DMS79 (cell line): ENCODE data around the gene NCAPD2.

Experiments
- DNase-seq: peaks from one replicate; lab custom pipeline; 2025; lab: John Stamatoyannopoulos, UW

NCAPD2 gene

DNA sequence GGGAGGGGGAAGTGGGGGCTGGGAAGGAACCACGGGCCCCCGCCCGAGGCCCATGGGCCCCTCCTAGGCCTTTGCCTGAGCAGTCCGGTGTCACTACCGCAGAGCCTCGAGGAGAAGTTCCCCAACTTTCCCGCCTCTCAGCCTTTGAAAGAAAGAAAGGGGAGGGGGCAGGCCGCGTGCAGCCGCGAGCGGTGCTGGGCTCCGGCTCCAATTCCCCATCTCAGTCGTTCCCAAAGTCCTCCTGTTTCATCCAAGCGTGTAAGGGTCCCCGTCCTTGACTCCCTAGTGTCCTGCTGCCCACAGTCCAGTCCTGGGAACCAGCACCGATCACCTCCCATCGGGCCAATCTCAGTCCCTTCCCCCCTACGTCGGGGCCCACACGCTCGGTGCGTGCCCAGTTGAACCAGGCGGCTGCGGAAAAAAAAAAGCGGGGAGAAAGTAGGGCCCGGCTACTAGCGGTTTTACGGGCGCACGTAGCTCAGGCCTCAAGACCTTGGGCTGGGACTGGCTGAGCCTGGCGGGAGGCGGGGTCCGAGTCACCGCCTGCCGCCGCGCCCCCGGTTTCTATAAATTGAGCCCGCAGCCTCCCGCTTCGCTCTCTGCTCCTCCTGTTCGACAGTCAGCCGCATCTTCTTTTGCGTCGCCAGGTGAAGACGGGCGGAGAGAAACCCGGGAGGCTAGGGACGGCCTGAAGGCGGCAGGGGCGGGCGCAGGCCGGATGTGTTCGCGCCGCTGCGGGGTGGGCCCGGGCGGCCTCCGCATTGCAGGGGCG lies 40.2 kb downstream of the NCAPD2 start, which contains the start of gene GAPDH:
Gene GAPDH, plus strand, starts transcription at position 595 of the 772 bp plus-strand sequence. CDS start 316 bp downstream, outside the sequence.
- peak; percentile 97 for DNase-seq

DNA sequence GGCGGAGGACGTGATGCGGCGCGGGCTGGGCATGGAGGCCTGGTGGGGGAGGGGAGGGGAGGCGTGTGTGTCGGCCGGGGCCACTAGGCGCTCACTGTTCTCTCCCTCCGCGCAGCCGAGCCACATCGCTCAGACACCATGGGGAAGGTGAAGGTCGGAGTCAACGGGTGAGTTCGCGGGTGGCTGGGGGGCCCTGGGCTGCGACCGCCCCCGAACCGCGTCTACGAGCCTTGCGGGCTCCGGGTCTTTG lies 40.7 kb downstream of the NCAPD2 start:
- DNase-seq: no peak

DNA sequence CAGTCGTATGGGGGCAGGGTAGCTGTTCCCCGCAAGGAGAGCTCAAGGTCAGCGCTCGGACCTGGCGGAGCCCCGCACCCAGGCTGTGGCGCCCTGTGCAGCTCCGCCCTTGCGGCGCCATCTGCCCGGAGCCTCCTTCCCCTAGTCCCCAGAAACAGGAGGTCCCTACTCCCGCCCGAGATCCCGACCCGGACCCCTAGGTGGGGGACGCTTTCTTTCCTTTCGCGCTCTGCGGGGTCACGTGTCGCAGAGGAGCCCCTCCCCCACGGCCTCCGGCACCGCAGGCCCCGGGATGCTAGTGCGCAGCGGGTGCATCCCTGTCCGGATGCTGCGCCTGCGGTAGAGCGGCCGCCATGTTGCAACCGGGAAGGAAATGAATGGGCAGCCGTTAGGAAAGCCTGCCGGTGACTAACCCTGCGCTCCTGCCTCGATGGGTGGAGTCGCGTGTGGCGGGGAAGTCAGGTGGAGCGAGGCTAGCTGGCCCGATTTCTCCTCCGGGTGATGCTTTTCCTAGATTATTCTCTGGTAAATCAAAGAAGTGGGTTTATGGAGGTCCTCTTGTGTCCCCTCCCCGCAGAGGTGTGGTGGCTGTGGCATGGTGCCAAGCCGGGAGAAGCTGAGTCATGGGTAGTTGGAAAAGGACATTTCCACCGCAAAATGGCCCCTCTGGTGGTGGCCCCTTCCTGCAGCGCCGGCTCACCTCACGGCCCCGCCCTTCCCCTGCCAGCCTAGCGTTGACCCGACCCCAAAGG lies 41.2 kb downstream of the NCAPD2 start:
- peak; percentile 24 for DNase-seq

DNA sequence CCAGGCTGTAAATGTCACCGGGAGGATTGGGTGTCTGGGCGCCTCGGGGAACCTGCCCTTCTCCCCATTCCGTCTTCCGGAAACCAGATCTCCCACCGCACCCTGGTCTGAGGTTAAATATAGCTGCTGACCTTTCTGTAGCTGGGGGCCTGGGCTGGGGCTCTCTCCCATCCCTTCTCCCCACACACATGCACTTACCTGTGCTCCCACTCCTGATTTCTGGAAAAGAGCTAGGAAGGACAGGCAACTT lies 41.7 kb downstream of the NCAPD2 start:
- DNase-seq: no peak

DNA sequence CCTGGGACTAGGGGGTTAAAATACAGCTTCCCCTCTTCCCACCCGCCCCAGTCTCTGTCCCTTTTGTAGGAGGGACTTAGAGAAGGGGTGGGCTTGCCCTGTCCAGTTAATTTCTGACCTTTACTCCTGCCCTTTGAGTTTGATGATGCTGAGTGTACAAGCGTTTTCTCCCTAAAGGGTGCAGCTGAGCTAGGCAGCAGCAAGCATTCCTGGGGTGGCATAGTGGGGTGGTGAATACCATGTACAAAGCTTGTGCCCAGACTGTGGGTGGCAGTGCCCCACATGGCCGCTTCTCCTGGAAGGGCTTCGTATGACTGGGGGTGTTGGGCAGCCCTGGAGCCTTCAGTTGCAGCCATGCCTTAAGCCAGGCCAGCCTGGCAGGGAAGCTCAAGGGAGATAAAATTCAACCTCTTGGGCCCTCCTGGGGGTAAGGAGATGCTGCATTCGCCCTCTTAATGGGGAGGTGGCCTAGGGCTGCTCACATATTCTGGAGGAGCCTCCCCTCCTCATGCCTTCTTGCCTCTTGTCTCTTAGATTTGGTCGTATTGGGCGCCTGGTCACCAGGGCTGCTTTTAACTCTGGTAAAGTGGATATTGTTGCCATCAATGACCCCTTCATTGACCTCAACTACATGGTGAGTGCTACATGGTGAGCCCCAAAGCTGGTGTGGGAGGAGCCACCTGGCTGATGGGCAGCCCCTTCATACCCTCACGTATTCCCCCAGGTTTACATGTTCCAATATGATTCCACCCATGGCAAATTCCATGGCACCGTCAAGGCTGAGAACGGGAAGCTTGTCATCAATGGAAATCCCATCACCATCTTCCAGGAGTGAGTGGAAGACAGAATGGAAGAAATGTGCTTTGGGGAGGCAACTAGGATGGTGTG lies 42.3 kb downstream of the NCAPD2 start:
- no peak for DNase-seq

DNA sequence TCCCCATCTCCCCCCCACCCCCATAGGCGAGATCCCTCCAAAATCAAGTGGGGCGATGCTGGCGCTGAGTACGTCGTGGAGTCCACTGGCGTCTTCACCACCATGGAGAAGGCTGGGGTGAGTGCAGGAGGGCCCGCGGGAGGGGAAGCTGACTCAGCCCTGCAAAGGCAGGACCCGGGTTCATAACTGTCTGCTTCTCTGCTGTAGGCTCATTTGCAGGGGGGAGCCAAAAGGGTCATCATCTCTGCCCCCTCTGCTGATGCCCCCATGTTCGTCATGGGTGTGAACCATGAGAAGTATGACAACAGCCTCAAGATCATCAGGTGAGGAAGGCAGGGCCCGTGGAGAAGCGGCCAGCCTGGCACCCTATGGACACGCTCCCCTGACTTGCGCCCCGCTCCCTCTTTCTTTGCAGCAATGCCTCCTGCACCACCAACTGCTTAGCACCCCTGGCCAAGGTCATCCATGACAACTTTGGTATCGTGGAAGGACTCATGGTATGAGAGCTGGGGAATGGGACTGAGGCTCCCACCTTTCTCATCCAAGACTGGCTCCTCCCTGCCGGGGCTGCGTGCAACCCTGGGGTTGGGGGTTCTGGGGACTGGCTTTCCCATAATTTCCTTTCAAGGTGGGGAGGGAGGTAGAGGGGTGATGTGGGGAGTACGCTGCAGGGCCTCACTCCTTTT lies 43.1 kb downstream of the NCAPD2 start:
- no peak for DNase-seq

DNA sequence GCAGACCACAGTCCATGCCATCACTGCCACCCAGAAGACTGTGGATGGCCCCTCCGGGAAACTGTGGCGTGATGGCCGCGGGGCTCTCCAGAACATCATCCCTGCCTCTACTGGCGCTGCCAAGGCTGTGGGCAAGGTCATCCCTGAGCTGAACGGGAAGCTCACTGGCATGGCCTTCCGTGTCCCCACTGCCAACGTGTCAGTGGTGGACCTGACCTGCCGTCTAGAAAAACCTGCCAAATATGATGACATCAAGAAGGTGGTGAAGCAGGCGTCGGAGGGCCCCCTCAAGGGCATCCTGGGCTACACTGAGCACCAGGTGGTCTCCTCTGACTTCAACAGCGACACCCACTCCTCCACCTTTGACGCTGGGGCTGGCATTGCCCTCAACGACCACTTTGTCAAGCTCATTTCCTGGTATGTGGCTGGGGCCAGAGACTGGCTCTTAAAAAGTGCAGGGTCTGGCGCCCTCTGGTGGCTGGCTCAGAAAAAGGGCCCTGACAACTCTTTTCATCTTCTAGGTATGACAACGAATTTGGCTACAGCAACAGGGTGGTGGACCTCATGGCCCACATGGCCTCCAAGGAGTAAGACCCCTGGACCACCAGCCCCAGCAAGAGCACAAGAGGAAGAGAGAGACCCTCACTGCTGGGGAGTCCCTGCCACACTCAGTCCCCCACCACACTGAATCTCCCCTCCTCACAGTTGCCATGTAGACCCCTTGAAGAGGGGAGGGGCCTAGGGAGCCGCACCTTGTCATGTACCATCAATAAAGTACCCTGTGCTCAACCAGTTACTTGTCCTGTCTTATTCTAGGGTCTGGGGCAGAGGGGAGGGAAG lies 43.9 kb downstream of the NCAPD2 start:
- DNase-seq: peak; percentile 48

DNA sequence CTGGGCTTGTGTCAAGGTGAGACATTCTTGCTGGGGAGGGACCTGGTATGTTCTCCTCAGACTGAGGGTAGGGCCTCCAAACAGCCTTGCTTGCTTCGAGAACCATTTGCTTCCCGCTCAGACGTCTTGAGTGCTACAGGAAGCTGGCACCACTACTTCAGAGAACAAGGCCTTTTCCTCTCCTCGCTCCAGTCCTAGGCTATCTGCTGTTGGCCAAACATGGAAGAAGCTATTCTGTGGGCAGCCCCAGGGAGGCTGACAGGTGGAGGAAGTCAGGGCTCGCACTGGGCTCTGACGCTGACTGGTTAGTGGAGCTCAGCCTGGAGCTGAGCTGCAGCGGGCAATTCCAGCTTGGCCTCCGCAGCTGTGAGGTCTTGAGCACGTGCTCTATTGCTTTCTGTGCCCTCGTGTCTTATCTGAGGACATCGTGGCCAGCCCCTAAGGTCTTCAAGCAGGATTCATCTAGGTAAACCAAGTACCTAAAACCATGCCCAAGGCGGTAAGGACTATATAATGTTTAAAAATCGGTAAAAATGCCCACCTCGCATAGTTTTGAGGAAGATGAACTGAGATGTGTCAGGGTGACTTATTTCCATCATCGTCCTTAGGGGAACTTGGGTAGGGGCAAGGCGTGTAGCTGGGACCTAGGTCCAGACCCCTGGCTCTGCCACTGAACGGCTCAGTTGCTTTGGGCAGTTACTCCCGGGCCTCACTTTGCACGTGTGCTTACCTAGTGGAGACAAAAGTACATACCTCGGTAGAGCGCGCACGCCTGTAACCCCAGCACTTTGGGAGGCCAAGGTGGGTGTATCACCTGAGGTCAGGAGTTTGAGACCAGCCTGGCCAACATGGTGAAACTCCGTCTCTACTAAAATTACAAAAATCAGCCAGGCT lies 44.8 kb downstream of the NCAPD2 start:
- no peak for DNase-seq

DNA sequence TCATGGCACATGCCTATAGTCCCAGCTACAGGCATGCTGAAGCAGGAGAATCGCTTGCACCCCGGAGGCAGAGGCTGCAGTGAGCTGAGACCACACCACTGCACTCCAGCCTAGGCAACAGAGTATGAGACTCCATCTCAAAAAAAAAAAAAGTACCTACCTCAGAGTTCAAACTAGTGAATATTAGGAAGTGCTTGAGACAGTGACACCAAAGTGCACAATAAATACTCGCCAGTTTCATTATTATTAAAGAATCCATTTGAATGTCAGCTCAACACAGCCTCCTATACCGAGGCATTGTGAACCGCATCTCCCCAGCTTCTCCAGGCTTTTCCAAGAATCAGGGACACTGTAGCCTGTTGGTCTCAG lies 45.4 kb downstream of the NCAPD2 start:
- no peak for DNase-seq

DNA sequence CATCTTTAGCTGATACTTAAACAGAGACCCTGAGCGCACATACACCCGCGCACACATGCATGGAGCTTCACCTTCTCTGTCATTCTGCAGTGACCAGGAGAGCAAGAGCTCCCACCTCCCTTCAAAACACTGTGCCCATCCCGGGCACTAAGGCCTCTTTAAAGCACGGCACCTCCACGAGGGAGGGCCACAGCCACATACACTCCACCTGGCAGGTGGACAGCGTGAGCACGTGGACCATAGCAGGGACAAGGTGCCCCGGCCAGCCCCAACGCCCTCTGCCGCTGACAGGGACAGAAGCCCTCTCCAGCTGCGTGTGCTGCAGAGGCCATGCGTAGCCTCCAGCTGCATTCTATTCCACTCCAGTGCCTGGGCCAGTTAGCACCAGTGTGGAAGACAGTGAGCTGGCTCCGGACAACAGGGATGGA lies 45.8 kb downstream of the NCAPD2 start:
- no peak for DNase-seq

DNA sequence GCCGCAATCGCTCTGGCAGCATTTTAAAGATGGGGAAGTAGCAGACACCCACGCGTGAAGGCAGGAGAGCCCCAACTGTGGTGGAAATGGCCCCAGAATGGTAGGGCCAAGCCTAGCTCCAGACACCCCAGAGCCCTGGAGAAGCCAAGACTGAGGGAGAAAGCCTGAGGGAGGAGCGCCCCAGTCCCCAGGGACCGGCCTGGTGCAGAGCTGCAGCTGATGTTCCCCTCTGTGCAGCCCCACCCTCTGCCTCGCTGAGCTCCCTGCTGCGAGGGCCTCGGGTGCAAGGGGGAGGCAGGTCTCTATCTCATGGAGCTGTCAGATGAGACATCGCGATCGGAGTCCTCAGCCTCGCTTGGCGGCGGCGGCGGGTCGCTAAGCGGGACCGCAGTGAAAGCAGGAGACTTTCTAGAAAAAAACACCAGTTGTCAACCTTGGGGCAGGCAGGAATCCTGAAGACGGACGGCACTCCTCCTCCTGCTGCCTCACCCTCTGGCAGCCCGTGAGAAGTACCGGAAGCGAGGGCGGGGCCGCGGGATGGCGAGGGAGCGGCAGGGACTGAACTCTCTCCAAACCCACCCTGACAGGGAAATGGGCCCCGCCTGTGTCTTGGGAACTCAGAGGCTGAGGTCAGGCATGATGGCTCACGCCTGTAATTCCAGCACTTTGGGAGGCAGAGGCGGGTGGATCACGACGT lies 46.4 kb downstream of the NCAPD2 start:
- peak; percentile 75 for DNase-seq

DNA sequence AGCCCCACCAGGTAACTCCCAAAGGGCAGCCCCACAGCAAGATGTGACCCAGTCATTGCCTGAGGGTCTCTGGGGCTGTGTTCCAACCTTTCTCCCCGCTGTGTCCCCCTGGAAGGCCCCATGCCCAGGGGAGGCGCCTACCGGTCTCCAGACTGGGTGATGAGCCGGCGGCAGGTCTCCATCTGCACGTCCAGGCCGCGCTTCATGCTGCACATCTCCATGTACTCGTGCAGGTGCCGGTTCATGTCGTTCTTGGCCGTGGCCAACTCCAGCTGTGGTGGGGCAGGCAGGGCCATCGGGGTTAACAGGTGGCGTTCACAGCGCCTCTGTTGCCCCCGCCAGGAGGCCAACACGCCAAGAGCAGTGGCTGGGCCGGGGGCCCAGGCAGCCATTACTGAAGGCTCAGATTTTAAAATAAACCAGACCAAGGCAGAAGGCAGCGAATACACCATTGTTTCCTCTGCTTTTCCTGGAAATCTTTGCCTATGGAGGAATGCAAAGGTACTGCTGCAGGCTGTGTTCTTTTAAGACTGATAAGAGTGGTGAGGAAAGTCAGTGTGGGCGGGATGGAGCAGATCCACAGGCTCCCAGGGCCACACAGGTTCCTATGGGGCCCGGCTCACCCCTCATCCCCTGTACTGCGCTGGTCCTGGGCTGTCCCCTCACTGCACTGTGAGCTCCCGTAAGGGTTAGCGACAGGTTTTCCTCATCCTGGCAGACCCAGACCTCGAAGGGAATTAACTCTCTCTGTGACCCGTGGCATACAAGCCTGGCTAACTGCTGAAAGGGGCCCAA lies 47.7 kb downstream of the NCAPD2 start:
- DNase-seq: no peak

DNA sequence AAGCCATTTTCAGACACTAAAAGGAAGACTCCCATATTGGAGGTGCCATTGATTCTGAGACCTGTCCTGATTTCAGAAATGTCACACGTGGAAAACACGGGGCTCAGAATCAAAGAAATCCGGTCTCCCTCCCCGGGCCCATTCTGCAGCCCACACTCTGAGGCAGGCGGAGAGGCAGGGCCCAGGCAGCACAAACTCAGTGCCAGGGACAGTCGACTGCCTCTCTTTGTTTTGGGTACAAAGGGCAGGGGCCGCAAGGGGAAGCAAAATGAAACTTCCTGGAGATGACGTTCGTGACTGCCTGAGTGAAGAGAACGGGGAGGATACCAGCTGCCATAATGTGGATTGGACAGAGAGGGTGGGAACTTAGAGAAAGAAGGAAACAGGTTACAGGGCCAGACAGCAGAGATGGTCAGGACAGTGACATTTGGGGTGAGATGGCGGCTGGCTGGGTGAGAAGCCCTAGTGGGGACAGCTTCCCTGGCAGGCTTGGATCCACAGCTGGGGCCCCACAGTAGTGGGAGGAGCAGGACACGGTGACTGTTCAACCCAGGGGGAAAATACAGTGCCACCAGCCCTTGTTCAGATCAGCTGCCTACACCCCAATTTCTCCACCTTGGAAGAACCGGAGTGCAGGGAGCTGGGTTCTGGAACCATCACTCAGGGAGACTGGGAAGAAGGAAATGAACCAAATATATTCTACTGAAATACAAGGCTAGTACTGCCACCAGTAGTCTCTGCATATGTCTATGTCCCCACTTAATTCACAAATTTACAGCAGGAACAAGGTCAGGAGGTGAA lies 48.5 kb downstream of the NCAPD2 start:
- DNase-seq: no peak

DNA sequence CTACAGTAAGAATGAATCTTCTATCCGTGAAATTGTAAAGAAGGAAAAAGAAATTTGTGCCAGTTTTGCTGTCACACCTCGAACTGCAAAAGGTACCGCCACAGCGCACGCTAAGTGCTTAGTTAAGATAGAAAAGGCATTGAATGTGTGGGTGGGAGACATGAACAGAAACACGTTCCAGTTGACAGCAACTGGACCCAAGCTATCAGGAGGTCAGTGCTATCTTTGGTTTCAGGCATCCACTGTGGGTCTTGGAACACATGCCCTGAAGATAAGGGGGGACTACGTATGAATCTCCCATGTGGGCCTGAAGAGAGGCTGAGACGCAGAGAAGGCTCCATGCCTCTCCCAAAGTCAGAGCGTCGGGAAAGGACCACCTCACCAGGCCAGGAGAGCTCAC lies 52.1 kb downstream of the NCAPD2 start:
- DNase-seq: no peak

DNA sequence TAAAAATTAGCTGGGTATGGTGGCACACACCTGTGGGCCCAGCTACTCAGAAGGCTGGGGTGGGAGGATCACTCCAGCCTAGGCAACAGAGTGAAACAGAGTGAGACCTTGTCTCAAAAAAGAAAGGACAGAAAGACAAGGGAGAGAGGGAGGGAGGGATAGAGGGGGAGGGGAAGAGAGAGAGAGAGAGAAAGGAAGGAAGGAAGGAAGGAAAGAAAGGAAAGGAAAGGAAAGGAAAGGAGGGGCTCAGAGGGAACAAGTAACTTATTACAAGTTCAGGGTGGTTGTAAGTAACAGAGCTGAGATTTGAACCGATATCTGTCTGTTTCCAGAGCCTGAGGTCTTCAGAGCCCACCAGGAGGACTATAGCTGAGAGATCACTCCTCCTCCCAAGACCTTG lies 53.7 kb downstream of the NCAPD2 start:
- no peak for DNase-seq

DNA sequence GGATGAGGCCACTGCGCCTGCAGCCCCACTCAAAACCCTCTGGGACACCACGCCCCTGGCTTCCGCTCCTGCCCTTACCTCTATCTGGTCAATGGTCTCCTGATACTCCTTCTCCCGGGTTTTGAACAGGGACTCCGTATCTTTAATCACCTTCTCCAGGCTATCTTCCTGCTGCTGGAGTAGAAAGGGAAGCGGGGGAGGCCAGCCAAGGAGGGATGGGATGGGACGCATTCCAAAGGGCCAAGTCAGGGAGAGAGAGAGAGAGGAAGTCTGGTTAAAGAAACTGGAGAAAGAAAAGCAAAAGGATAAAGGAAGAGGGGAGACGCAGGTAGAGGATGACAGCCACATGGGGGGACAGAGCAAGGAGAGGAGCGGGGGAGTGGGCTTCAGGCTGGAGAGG lies 54.1 kb downstream of the NCAPD2 start:
- no peak for DNase-seq

DNA sequence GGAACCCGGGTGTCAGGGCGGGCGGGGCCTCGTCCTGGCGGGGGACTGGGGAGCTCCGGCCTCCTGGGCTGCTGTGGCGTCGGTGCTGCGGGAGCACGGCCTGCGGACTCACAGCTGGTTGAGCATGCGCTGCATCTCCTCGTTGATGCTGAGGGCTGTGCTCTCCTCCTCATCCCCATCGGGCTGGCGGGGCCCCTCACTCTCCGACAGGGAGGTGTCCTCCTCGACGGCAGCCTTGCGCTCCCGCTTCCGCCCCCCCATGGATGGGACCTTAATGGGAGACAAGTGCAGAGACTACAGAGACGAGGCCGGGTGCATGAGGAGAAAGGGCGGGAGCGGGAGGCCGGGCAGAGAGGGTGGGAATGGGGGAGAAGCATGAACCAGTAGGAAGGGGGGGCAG lies 54.7 kb downstream of the NCAPD2 start:
- DNase-seq: no peak

DNA sequence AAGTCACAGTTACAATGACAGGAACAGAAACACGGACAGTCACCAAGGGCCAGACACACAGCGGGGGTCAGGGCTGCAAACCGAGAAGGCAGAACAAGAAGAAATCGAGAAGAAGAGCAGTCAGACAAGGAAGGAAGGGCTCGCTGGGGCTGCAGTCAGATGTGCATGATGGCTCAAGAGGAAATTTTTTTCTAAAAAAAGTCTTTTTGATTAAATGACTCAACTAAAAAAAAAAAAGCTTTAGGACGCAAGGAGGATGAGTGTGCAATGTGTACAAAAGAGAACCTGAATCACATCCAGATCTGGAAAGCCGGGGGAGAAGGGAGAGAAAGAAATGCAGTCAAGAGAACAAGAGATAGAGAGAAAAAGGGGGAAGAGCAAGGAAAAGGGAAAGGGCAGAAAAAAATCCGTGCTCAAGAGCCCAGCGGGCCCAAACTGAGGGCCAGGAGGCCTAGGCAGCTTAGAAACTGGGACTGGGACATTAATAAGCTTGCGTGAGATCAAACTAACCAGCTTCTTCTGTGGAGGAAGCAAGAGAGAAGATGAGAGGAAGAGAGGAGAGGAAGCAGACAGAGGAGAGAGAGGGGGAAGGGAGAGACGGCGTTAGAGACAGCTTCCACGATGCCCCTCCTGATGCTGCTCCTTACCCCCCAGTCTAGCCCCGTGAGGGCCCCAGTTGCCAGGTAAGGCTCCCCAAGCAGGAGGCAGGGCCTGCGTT lies 55.2 kb downstream of the NCAPD2 start:
- DNase-seq: no peak
